ENCODE data around the gene SF1.

Gene SF1

DNA sequence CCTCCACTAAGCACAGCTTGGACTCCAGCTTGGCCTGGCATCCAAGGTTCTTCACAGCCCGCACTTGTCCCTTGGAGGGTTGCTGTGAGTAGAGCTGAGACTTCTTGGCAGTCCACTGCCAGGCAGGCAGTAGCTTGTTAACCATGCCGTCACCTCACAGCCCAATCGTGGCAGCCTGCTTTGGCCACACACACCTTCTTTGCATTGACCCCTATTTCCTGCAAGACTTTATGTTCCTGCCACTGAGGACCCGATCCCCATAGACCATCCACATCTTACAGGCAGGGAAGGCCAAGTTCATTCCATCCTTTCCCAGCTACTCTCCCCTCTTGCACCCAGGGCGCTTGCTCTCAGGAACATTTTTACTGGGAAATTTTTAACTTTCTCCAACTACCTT is 16.1 kb downstream of the SF1 start:
- DNase-seq (ENCODE audit: low read depth): no peak

- no peak for DNase-seq (ENCODE audit: low read depth)
Observed at GRCh38 chr11:64760759-64761420, 17.5 kb downstream of the SF1 start.

DNA sequence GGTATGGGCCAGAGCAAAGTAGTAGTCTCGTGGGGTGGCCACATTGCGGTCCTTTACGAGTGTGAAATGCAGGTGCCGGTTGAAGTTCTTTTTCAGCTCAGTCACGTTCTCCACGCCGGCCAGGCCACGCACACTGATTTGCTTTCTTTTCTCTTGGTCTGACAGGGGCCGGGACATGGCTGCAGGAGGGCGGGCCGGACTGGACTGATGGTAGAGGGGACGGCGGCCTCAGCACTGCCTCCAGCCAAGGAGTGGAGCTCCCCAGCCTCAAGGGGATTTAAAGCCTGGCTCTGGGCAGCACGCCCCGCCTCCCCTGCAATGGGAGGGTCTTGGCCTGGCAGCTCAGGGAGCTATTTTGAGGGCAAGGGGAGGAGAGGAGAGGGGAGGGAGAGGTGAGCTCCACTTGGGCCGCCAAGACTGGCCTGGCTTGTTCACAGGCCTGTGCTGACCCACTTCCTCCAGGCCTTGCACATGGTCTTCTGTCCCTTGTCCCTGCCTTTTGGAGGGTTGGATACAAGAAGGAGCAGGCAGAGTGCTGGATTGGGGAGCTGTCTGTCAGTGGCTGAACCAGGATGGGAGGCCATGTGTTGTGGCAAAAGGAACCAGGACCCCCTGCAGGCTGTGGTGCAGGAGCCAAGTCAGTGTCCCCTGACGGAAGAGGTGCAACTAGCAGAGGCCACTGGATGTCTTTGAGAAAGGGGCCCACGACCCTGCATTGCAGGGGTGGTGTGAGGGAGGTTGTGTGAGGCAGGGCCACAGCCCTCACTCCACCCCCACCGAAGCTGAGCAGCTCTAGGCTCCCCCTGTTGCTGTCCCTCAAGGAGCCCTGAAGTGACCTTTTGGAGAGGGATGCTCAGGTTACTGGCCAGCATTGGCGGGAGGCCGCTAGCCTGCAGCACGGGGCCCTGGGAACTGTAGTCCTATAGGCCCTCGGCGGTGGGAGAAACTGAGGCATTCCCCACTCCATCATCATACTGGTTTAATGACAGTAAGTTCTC is 18.3 kb downstream of the SF1 start, which contains the start of gene PYGM:
Gene PYGM, minus strand, starts transcription at position 253 of the 998 bp plus-strand sequence. Its CDS starts 76 bp downstream, at position 177.
- no peak for DNase-seq (ENCODE audit: low read depth)

DNA sequence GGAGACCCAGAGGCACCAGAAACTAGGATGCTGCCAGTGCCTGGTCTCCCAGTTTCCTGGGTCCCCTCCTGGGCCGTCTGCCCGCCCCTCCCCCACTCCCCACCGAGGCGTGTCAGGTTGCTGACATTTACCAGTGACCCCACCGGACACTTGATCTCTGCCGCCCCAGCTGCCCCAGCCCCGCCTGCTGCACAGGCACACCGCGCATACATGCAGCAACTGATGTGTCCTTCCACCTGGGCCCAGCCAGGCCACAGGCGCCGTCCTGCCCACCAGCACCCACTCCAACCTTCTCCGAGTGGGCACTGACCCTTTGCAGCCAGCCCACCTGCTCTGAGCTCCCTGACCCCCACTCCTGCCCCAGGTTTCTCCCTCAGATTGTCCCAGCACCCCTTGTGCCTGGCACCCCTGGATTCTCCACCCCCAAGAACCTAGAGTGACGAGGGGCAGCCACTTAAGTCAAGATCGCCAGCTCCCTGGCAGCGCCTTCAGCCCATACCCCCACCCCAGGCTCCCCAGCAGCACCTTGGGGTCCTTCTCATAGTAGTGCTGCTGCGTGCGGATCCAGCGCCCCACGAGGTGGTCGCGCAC is 19.1 kb downstream of the SF1 start:
- DNase-seq (ENCODE audit: low read depth): no peak

DNA sequence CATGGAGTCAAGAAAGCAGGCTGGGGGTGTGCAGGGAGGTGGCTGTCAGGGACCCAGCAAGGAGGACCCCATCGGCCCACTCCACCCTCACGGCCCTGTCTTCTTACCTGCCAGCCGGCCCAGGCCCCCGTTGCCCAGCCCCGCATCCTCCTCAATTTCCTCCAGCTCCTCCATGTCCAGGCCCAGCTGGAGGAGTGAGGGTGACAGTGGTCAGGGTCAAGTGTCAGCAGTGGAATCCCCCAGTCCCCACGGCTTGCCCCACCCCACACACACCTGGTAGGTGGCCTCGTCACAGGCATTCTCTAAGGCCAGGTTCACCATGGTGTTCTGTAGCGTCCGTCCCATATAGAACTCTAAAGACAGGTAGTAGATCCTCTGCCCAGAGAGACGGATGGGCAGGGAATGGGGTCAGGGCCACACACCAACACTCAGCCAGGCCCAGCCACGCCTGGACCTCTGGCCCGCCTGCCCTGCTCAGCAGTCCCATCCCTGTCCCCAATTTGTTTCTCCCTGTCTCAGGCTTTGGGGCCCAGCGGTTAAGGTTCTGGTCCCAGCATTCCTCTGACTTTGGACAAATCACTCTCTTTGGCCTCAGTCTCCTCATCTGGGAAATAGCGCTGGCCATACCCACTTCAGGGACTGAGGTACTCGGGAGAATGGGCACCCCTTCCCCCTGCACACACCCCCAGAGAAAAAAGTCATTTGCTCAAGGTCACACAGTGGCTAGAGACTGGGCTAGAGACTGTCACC is 19.8 kb downstream of the SF1 start:
- DNase-seq (ENCODE audit: low read depth): no peak

- no peak for DNase-seq (ENCODE audit: low read depth)
Observed at GRCh38 chr11:64757549-64758329, 20.6 kb downstream of the SF1 start.

GRCh38 chr11:64755681-64756361 is 22.5 kb downstream of the SF1 start:
- DNase-seq (ENCODE audit: low read depth): no peak

DNA sequence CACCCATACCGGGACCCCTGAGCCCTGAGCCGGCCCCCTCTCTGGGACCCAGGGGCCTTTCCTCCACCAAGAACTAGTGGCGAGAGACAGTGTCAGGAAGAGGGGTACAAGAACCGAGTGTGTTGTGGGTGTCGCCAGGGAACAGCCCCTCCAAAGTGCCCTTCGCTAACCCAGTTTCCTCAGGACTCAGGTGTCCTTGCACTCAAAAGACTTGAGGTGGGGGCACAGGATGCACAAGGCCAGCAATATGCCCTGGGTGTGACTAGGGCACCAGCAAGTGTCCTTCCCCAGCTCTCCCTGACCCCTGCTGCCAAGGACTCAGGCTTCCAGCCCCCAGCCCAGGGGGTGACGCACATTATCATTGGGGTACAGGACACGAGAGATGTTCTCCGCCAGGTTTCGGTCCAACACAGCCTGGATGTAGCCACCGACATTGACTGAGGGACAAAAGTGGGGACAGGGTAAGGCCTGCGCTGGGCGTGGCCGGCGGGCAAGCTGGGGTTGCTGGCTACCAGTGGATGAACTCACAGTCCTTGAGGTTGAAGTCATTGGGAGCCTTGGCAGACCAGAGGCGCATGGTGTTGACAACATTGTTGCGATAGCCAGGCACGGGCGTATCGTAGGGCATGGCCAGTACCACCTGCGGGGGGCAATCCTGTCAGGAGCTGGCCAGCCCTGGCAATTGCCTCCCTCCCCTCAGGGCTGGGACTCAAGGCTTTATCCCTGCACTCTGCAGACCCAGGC is 23.3 kb downstream of the SF1 start:
- DNase-seq (ENCODE audit: low read depth): no peak

DNA sequence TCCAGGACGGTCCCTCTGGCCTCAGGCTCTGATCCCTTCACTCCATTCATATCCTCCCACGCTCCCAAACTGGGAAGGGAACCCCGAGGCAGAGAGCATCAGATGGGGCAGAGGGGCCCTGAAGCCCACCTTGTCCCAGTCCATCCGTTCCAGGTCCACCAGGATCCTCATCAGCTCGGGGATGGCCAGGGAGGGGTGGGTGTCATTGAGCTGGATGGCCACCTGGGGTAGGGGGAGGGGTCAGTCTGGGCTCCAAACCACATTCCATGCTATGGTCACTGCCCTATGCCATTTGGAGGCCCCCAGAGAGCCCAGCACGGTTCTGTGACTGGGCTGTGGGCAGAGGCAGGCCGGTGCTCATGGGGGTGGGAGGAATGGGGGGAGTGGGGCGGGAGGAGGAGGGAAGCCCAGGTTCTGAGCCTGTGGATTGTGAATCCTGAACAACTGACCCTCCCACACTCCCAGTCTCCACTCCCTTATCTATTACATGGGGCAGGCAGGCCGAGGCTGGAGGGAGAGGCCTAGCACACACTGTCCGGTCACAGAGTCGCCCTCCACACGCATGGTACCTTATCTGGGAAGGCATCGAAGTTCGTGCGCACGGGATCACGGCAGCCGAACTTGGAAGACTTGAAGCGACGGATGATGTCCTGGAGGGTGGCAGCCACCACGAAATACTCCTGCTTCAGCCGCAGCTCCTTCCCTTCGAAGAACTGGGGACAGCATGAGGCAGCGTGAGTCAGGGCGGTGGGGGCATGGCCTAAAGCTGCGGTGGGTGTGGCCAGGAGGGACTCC is 24.0 kb downstream of the SF1 start:
- DNase-seq (ENCODE audit: low read depth): no peak

- DNase-seq (ENCODE audit: low read depth): no peak
Observed at GRCh38 chr11:64753380-64754123, 24.8 kb downstream of the SF1 start.

DNA sequence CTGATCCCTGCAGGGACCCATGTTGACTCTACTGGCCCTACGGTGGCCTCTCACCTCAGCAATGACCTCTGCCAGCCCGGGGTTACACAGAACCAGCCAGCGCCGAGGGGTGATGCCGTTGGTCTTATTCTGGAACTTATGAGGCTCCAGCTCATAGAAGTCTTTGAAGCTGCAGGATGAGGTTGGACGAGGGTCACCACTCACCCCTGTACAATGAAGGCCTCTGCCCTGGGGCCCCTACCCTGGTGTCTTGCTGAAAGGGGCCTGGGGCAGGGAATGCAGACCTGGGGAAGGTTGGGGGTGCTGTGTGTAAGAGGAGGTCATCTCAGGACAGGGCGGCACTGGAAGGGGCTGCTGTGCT is 25.3 kb downstream of the SF1 start:
- DNase-seq (ENCODE audit: low read depth): no peak

DNA sequence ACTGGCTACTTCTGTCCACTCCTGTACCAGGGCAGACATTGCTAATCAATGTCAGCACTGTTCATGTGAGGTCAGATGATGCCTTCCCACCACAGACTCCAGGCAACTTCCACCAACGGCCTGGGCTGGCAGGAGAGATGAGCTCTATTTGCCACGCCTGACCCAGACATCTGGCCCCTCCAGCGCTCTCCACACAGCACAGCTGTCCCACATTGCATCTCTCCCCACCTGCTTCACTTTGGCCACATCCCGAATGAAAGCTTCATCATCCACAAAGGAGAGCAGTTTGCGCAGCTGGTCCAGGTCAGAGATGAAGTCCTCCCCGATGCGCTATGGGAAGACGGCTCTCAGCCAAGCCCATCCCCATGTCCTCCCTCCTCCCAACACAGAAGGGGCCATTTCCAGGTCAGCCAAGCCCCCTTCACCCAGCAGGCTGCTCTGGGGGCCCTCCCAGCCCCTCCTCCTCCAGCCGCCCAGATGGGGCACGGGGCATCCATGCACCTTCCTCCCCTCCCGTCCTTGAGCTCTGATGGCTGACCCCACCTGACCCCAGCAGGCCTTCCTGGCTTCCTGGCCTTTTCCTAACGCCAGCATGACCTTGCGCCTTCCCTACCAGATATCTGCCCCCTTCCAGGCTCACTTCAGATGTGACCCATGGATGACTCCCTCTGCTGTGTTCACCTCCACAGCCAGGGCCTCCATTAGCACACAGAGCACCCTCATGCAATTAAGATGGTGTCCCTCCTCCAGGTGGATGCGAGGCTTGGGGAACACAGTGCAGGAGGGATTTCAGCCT is 26.0 kb downstream of the SF1 start:
- DNase-seq (ENCODE audit: low read depth): no peak

GRCh38 chr11:64751580-64751979 is 26.8 kb downstream of the SF1 start:
- DNase-seq (ENCODE audit: low read depth): no peak

DNA sequence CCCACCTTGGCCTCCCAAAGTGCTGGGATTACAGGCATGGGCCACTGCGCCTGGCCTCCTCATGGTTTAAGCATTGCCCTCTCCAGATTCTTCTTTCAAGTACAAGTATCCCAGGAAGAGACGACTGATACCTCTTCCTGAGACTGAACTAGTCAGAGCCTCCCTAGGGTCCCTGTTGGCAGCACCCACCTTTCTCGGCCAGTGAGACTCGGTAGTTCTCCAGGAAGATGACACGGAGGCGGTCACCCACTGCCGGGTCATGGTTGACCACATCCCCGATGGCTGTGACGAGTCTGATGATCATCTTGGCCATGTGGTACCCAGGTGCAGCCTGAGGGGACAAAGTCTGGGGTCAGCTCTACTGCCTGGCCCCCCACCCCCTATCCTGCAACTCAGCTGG is 27.2 kb downstream of the SF1 start:
- DNase-seq (ENCODE audit: low read depth): no peak

GRCh38 chr11:64750361-64751054 is 27.8 kb downstream of the SF1 start:
- no peak for DNase-seq (ENCODE audit: low read depth)

- DNase-seq (ENCODE audit: low read depth): no peak
Observed at GRCh38 chr11:64747961-64748665, 30.2 kb downstream of the SF1 start.
